Thymus (tissue), 11 donors: Measurements from ENCODE around the gene ITGA2B. TPM values are rescaled to one million over a fixed set of nuclear protein-coding genes. Genes with fewer than 3 reads are reported as not detected.

Experiments used
- DNase-seq, 9 donors: peaks; one replicate each; pipeline ENCODE4 v3.0.0-alpha.2; 2013; ENCODE audit warnings: low spot score in 9 of 9, low read depth in 6 of 9, missing footprints in 1 of 9
- H3K27ac ChIP-seq, 2 donors: one replicate each; pipeline ENCODE4 v1.5.1; 2013; ENCODE audit warnings: control low read depth in 1 of 2, low read depth in 1 of 2, low read length in 1 of 2, mild to moderate bottlenecking in 1 of 2, moderate library complexity in 1 of 2
- H3K27me3 ChIP-seq, 2 donors: one replicate each; pipeline ENCODE4 v1.5.1; 2013; ENCODE audit warnings: low read length in 1 of 2; ENCODE audit not compliant: control insufficient read depth in 2 of 2, insufficient read depth in 1 of 2
- H3K36me3 ChIP-seq, 2 donors: one replicate each; pipeline ENCODE4 v1.5.1; 2013; ENCODE audit warnings: low read length in 1 of 2, mild to moderate bottlenecking in 1 of 2, moderate library complexity in 1 of 2; ENCODE audit not compliant: control insufficient read depth in 2 of 2, insufficient read depth in 2 of 2
- H3K4me1 ChIP-seq, 2 donors: one replicate each; pipeline ENCODE4 v1.5.1; 2013; ENCODE audit warnings: low read length in 2 of 2; ENCODE audit not compliant: control insufficient read depth in 2 of 2, insufficient read depth in 2 of 2
- H3K4me3 ChIP-seq, 2 donors: one replicate each; pipeline ENCODE4 v1.5.1; 2013; ENCODE audit warnings: low read length in 2 of 2, control low read depth in 1 of 2, mild to moderate bottlenecking in 1 of 2
- H3K9me3 ChIP-seq, 2 donors: one replicate each; pipeline ENCODE4 v1.5.1; 2013; ENCODE audit warnings: low read length in 1 of 2, mild to moderate bottlenecking in 1 of 2; ENCODE audit not compliant: control insufficient read depth in 2 of 2, insufficient read depth in 1 of 2
- WGBS: extraction: QIAGEN DNeasy Blood & Tissue Kit; methylation state at CpG from one replicate; pipeline ENCODE4 v1.1.7; 2013; 5-methylcytosine and 5-hydroxymethylcytosine counted together
- polyA plus RNA-seq: library from polyadenylated mRNA; stranded (reverse); fragments of 200-250 nt; gene quantifications from one replicate; pipeline ENCODE4 v1.2.3, GENCODE V29; 2013
- total RNA-seq: library from RNA; stranded (reverse); fragments of 120-200 nt; gene quantifications from one replicate; pipeline ENCODE4 v1.2.4, GENCODE V29; 2013
- donor health status: healthy.

The ITGA2B gene
- total and polyA plus RNA-seq, 2 donors: 0.38 to 0.41 TPM

- no peaks in the 10 kb centered on the region for H3K9me3 ChIP-seq
- no peaks in the 10 kb centered on the region for H3K27me3 ChIP-seq
- H3K4me1 ChIP-seq: no peaks in the 10 kb centered on the region
- no peak for DNase-seq
- WGBS: 98% methylated on average over 1 of the region's 1 CpG
- H3K4me3 ChIP-seq: no peak overlapping the region
- peaks cover 18 to 33% of the 10 kb centered on the region in 2 donors for H3K36me3 ChIP-seq
- H3K27ac ChIP-seq: no peak overlapping the region
Observed at GRCh38 chr17:44414394-44415155, 25.1 kb upstream of the ITGA2B start.

GRCh38 chr17:44409309-44410028, 20.0 kb upstream of the ITGA2B start:
- Histone ChIP-seq H3K36me3 (peaks cover 0 to 21% of the 10 kb centered on the region in 2 donors), H3K27ac (no peak overlapping the region), H3K4me1 (no peaks in the 10 kb centered on the region), H3K4me3 (no peak overlapping the region), H3K27me3 (no peaks in the 10 kb centered on the region), H3K9me3 (no peaks in the 10 kb centered on the region)
- WGBS: 92% methylated on average over 7 of the region's 7 CpGs
- DNase-seq: no peak

- Histone ChIP-seq H3K9me3 (no peaks in the 10 kb centered on the region), H3K4me3 (no peak overlapping the region), H3K36me3 (peaks cover 0 to 28% of the 10 kb centered on the region in 2 donors), H3K4me1 (no peaks in the 10 kb centered on the region), H3K27ac (no peak overlapping the region), H3K27me3 (no peaks in the 10 kb centered on the region)
- DNase-seq: no peak
- WGBS: 97% methylated on average over 4 of the region's 4 CpGs
Observed at GRCh38 chr17:44408786-44409185, 19.3 kb upstream of the ITGA2B start.

GRCh38 chr17:44402564-44403172, 13.2 kb upstream of the ITGA2B start:
- no peak for DNase-seq
- no peak overlapping the region for H3K27ac ChIP-seq

GRCh38 chr17:44400226-44400847, 10.9 kb upstream of the ITGA2B start:
- Histone ChIP-seq H3K9me3 (no peaks in the 10 kb centered on the region), H3K27ac (no peak overlapping the region), H3K4me1 (no peaks in the 10 kb centered on the region), H3K4me3 (no peak overlapping the region), H3K36me3 (peaks cover 50 to 71% of the 10 kb centered on the region in 2 donors), H3K27me3 (no peaks in the 10 kb centered on the region)
- DNase-seq: no peak
- 99% methylated on average over 3 of the region's 3 CpGs for WGBS

More at GRCh38 chr17:44402564-44403172, 13.2 kb upstream of the ITGA2B start:
- no peaks in the 10 kb centered on the region for H3K4me1 ChIP-seq
- H3K9me3 ChIP-seq: no peaks in the 10 kb centered on the region
- peaks cover 44 to 74% of the 10 kb centered on the region in 2 donors for H3K36me3 ChIP-seq
- no peak overlapping the region for H3K4me3 ChIP-seq
- H3K27me3 ChIP-seq: no peaks in the 10 kb centered on the region
- WGBS: 96% methylated on average over 5 of the region's 5 CpGs

GRCh38 chr17:44398692-44399691, 9.5 kb upstream of the ITGA2B start:
- H3K4me1 ChIP-seq: no peaks in the 10 kb centered on the region
- H3K4me3 ChIP-seq: no peak overlapping the region
- H3K9me3 ChIP-seq: no peaks in the 10 kb centered on the region
- H3K27me3 ChIP-seq: no peaks in the 10 kb centered on the region
- no peak for DNase-seq
- WGBS: 98% methylated on average over 41 of the region's 41 CpGs
- H3K27ac ChIP-seq: no peak overlapping the region
- H3K36me3 ChIP-seq: peaks cover 50 to 61% of the 10 kb centered on the region in 2 donors

- H3K4me1 ChIP-seq: no peaks in the 10 kb centered on the region
- H3K4me3 ChIP-seq: no peak overlapping the region
- DNase-seq: no peak
- 97% methylated on average over 8 of the region's 8 CpGs for WGBS
- H3K27ac ChIP-seq: no peak overlapping the region
- no peaks in the 10 kb centered on the region for H3K9me3 ChIP-seq
- peaks cover 46 to 52% of the 10 kb centered on the region in 2 donors for H3K36me3 ChIP-seq
- H3K27me3 ChIP-seq: no peaks in the 10 kb centered on the region
Observed at GRCh38 chr17:44397479-44398440, 8.3 kb upstream of the ITGA2B start.
